Superior temporal gyrus (tissue), 1 donor: ENCODE results near the gene CYLC2.
A peak's percentile ranks its signal among the peaks of the same experiment; 100 is the strongest.

Experiments used
- DNase-seq: peaks from one replicate; pipeline ENCODE4 v3.0.0-alpha.2; 2016; ENCODE audit errors: extremely low spot score

CYLC2 gene, protein sequence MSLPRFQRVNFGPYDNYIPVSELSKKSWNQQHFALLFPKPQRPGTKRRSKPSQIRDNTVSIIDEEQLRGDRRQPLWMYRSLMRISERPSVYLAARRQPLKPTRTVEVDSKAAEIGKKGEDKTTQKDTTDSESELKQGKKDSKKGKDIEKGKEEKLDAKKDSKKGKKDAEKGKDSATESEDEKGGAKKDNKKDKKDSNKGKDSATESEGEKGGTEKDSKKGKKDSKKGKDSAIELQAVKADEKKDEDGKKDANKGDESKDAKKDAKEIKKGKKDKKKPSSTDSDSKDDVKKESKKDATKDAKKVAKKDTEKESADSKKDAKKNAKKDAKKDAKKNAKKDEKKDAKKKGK

DNA sequence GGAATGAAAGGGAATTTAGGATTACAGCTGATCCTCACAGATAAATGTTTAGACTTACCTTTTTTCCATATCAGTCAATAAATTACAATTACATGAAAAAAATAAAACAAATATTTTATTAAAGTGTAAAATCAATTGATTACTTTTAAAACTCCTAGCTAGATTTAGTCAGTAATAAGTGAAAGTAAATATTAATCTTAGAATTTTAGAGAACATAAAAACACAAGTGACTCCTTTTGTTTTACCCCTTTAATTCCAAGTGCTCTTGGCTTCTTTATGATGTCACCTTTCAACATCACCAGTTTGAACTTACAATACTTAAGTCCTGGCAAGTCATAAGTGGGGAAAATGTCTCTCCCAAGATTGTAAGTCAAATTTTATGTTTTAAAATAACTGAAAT lies at the start of gene CYLC2:
CYLC2 (plus strand) TSS at position 301 of the 400 bp plus-strand sequence; CDS start at position 349, 48 bp downstream.
- DNase-seq: no peak

DNA sequence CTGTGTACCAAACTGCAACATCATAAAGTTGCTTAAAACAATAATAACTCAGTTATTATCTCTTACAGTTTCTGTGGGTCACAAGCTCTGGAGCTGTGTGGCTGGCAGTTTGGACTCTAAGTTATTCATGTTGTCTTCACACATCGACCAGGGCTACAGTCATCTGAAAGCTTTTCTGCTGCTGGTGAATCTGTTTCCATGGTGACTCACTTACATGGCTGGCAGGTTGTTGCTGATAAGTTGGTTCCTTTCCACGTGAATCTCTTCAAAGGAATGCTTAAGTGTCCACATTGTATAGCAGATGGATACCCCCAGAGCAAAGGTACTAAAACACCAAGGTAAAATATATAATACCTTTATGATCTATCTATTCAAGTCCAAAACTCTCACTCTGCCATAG lies 44.8 kb upstream of the CYLC2 start:
- no peak for DNase-seq

DNA sequence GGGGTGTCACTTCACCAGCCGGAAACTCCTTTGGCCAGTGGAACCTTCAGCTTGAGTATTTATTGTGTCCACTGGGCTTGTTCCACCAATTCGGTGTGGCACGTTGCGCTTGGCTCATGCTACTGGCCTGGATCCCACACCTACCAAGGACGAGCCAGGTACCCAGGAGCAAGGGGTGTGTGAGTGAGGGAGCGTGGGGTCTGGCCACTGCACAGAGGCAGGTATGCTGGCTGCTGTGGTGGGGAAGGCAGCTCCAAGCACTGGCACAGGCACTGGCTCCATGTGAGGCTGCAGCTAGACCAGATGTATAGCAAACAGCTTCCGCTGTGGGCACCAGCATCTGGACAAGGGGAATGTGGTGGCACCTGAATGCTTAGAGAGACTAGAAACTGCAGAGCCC lies 28.1 kb upstream of the CYLC2 start:
- DNase-seq: no peak

DNA sequence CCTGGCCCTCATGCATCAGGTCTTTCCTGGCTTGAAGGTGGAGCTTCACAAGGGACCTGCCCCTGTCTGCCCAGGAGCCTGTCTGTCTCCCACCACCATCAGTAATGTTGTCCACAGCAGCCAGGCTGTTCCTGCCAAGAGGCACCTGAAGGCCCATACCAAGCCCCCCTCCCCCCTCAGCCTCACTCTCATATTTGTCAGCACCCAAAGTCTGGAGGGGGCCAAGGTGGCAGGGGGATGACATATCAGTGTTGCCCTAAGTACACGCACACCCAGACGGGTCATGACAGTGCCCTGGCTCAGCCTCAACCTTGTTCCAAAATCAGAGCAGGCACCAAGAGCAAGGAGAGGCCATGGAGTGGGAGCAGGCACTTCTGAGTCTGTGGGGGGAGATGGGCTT lies 27.2 kb upstream of the CYLC2 start:
- DNase-seq: no peak

DNA sequence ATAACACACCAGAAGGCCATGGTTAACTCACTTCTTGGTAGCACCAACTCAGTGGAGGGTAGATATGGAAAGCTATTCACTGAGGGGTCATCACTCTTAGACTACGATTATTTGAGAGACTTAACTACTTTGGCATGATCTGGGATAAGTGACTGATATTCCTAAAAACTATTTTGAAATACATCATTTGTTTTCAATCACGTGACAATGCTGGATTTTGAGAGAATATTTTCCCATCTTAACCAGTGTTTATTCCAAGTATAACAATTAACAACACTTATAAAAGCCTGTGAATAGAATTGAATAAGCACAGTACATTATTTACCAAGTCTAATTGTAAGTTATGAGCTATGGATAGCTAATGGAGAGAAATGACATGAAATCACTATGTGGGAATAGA lies 22.4 kb upstream of the CYLC2 start:
- no peak for DNase-seq

DNA sequence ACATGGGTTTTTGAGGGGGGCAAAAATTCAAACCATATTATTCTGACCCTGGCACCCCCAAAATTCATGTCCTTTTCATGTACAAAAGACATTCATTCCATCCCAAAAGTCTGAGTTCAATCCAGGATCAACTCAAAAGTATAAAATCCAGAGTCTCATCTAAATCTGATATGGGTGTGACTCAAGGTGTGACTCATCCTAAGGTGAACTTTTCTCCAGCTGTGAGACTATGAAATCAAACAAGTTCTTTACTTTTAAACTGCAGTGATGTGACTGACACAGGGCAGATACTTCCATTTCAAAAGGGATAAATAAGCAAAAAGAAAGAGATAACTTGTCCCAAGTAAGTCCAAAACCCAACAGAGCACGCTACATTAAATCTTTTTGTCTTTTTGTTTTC lies 20.6 kb upstream of the CYLC2 start:
- no peak for DNase-seq

DNA sequence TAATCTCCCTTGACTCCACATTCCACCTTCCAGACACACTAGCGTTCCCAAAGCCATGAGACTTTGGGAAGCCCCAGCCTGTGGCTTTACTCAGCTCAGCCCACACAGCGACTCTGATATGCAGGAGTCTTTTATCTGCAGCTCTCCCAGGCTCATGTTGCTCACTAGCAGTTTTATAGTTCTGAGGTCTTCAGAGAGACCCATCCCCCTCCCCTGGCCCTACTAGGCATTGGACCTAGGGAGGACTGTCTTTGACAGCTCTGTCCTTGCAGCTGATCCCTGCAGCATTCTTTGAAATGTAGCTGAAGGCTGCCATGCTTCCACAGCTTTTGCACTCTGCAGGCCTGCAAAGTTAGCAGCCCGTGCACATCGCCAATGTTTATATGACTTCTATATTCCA lies 19.9 kb upstream of the CYLC2 start:
- DNase-seq: no peak

DNA sequence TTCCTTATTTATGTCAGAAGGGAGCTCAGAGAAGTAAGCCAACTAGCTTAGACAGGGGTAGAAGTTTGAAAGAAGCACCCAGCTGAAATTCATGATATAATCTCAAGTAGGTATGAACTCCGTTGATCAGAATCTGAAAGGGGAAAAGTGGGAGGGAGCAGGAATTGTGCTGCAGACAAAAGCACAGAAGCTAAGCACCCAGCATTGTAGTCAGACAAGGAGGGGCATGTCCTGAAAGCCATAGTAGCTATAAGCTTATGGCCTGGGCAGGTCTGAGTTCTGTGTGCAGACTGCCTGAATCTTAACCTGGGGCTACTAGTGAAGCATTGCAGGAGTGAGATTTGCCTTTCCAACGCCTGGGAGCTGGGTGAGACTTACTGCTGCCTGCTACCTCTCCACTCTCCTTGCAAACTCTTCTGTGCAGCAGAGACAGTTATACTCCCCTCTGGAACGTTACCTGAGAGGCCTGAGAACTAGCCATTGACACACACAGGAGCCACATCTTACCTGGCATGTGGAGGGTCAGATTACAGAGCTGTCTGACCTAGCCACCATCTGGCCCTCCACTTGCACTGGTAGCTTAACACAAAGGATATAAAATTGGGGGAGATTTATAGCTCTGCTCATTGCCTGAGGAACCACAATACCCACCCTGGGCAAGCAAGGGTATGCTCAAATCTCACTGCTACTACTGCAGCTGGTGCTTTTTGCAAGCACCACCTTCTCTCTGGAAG lies 9.8 kb upstream of the CYLC2 start:
- DNase-seq: no peak

DNA sequence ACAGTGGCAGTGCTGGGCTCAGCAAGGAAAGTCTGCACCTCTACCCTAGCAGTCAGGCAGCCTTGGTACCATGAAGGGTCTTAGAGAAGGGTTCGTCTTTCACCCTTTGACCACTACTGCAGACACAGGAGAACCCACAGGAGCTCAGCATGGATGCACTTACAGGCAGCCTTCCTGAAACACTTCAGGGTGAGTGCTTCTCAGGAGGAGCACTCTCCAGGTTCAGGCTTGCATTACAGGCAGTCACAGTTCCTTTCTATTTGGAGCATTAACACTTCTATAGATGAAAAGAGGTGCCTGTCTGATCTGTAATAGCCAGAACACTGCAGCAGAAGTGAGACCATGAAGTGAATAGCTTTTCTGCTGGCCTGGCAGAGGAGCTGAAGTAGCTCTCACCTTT lies 8.7 kb upstream of the CYLC2 start:
- DNase-seq: no peak

DNA sequence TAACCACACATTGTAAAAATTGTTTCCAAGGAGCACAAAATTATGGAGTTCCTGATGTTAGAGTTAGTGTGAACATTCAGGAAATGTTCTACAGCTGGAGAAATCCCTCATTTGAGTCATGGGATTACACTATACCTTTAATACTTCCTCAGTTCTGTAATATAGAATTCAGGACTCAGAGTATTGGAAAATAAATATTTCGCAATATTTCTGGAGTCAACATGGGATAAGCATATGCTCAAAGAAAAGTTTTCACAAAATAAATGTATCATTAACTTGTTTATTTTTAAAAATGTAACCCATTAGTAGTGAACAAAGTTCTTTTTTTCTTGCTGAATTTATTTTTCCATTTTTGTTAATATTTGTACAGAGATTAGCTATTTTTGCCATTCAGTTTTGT lies 8.6 kb downstream of the CYLC2 start:
- no peak for DNase-seq

DNA sequence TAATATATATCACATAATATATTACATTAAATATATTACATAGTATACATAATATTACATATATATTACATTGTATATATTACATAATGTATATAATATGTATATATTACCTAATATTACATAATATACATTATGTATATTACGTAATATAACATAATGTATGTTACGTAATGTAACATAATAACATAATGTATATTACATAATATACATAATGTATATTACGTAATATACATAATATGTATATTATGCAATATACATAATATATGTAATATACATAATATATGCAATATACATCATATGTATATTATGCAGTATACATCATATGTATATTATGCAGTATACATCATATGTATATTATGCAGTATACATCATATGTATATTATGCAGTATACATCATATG lies 19.1 kb downstream of the CYLC2 start:
- no peak for DNase-seq

DNA sequence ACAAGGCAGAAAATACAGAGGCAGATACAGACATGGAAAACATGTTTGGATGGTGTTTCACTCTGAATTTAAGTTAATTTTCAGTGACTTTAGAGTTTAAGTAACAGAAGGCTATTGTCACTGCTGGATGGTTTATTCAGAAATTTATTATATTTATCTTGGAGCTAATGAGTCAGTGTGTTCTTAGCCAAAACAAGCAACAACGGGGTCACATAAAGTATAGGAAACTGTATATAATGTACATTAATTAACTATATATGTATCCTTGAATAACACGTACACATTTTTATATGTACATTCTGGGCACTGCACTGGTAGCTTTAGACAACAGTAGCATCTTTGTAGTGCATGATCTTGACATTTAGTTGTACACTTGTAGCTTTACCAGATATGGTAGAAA lies 30.7 kb downstream of the CYLC2 start:
- DNase-seq: no peak

DNA sequence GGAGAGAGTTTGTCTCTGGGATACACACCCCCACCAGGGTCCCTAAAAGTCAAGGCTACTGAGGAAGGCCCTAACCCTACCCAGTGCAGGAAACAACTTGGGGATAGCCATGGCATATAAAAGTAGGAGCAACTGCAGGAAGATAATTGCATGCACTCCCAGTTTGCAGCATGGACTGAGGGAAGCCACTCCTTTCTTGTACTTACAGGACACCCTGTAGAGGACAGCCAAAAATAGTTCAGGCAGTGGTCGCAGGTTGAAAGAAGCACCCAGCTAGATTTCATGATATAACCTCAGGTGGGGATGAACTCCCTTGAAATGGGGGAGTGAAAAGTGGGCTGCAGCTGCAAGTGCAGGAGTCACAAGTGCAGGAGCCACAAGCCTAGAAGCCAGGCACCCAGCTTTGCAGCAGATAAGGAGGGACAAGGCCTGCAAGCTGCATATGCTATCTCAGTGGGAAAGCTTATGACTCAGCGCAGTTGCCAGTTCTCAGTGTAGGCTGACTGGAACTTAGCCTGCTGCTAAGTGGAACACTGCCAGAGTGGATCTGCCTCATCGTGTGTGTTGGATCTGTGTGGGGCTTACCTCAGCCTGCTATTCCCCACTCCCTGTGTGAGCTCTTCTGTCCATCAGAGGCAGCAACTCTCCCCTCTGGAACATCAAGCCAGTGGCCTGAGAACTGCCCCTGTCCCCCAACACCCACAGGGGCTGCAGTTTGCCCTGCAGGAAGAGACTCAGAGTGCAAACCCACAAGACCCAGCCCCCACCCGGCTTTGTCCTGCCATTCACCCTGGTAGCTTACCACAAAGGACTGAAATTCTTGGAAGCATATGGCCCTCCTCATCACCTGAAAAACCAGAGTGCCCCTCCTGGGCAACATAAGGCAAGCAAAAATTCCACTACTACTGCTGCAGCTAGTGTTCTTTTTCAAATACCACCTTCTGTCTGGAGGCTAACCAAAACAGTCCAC lies 42.7 kb downstream of the CYLC2 start:
- DNase-seq: peak; percentile 64

DNA sequence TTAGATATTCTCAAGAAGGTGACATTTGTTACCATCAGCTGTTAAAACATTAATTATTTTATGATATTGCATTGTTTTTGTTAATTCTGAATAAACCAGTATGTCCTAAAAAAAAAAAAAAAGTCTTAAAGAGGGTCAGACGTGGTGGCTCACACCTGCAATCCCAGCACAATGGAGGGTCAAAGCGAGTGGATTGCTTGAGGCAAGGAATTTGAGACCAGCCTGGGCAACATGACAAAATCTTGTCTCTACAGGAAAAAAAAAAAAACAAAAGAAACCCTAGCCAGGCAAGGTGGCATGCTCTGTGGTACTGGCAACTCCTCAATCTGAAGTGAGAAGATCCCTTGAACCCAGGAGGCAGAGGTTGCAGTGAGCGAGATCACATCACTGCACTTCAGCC lies 46.8 kb downstream of the CYLC2 start:
- no peak for DNase-seq
